HEK293 (cell line): Measurements from ENCODE around the gene EYA2.

Experiments used
- CTCF ChIA-PET: fragments of 350-600 bp; formaldehyde crosslinking; extraction: SDS; loops from one replicate; lab custom pipeline; 2021; ENCODE audit warnings: antibody characterized with exemption; lab: Yijun Ruan, JAX
- POLR2A ChIA-PET: fragments of 300-600 bp; formaldehyde crosslinking; extraction: SDS; loops from one replicate; lab custom pipeline; 2020; ENCODE audit warnings: antibody characterized with exemption, inconsistent platforms; lab: Yijun Ruan, JAX
- H3K27ac ChIP-seq: fragments of 200-500 bp; sonication (Bioruptor generic); 2 replicates; pipeline ENCODE4 v1.5.1; 2014; ENCODE audit warnings: low read depth, low read length, control low read depth, inconsistent platforms; ENCODE audit errors: extremely low read depth
- H3K36me3 ChIP-seq, 2 experiments: fragments of 200-500 bp in 1 of 2; sonication (Bioruptor generic) in 1 of 2; 1 replicate in 1 of 2; 2 replicates in 1 of 2; pipeline ENCODE4 v1.5.1; 2014 to 2017; ENCODE audit warnings: inconsistent platforms in 2 of 2, low read length in 2 of 2; ENCODE audit not compliant: control insufficient read depth in 2 of 2, insufficient read depth in 1 of 2
- H3K4me1 ChIP-seq: fragments of 200-500 bp; sonication (Bioruptor generic); 2 replicates; pipeline ENCODE4 v1.5.1; 2014; ENCODE audit warnings: mild to moderate bottlenecking, low read length, inconsistent platforms; ENCODE audit not compliant: control insufficient read depth, insufficient read depth
- H3K4me3 ChIP-seq: 2 replicates; pipeline ENCODE4 v1.5.1; 2011; ENCODE audit warnings: low read depth, mild to moderate bottlenecking, control low read depth, low read length, moderate library complexity
- H3K9me3 ChIP-seq: fragments of 200-500 bp; sonication (Bioruptor generic); 2 replicates; pipeline ENCODE4 v1.5.1; 2014; ENCODE audit warnings: low read depth, low read length, inconsistent platforms; ENCODE audit not compliant: control insufficient read depth, insufficient read depth
- AEBP2 ChIP-seq: fragments of 450-650 bp; formaldehyde crosslinking; IDR thresholded peaks from 2 replicates; pipeline ENCODE4 v1.5.1; 2016; ENCODE audit warnings: missing biosample characterization, missing genetic modification characterization, borderline replicate concordance
- PRDM6 ChIP-seq: fragments of 450-650 bp; formaldehyde crosslinking; IDR thresholded peaks from 2 replicates; pipeline ENCODE4 v1.5.1; 2017; ENCODE audit warnings: missing biosample characterization, missing genetic modification characterization
- ZNF214 ChIP-seq: fragments of 450-650 bp; formaldehyde crosslinking; IDR thresholded peaks from 2 replicates; pipeline ENCODE4 v1.5.1; 2017; ENCODE audit warnings: missing biosample characterization, mild to moderate bottlenecking, missing genetic modification characterization, borderline replicate concordance
- ZNF302 ChIP-seq: fragments of 450-650 bp; formaldehyde crosslinking; IDR thresholded peaks from 2 replicates; pipeline ENCODE4 v1.5.1; 2016; ENCODE audit warnings: missing biosample characterization, missing genetic modification characterization, low read depth
- ZNF398 ChIP-seq: fragments of 450-650 bp; formaldehyde crosslinking; IDR thresholded peaks from 2 replicates; pipeline ENCODE4 v1.5.1; 2017; ENCODE audit warnings: missing biosample characterization, missing genetic modification characterization
- ZNF600 ChIP-seq: fragments of 450-650 bp; formaldehyde crosslinking; IDR thresholded peaks from 2 replicates; pipeline ENCODE4 v1.5.1; 2016; ENCODE audit warnings: missing biosample characterization, missing genetic modification characterization
- ZNF707 ChIP-seq: fragments of 450-650 bp; formaldehyde crosslinking; IDR thresholded peaks from 2 replicates; pipeline ENCODE4 v1.5.1; 2016; ENCODE audit warnings: missing biosample characterization, missing genetic modification characterization
- ZNF76 ChIP-seq: fragments of 450-650 bp; formaldehyde crosslinking; IDR thresholded peaks from 2 replicates; pipeline ENCODE4; 2016; ENCODE audit warnings: low read depth, missing biosample characterization, missing genetic modification characterization, borderline replicate concordance
- ZNF768 ChIP-seq: fragments of 450-650 bp; formaldehyde crosslinking; IDR thresholded peaks from 2 replicates; pipeline ENCODE4 v1.5.1; 2018; ENCODE audit warnings: missing biosample characterization, mild to moderate bottlenecking, missing genetic modification characterization
- TF ChIP-seq, protein P1 (sequence below): fragments of 450-650 bp; formaldehyde crosslinking; conservative IDR thresholded peaks from 2 replicates; pipeline ENCODE4 v1.5.1; 2016; ENCODE audit warnings: low read depth, missing biosample characterization, missing genetic modification characterization
- TF ChIP-seq, protein P2 (sequence below): fragments of 450-650 bp; formaldehyde crosslinking; IDR thresholded peaks from 2 replicates; pipeline ENCODE4 v1.5.1; 2016; ENCODE audit warnings: missing biosample characterization, missing genetic modification characterization
- TF ChIP-seq, protein P3 (sequence below): fragments of 450-650 bp; formaldehyde crosslinking; IDR thresholded peaks from 2 replicates; pipeline ENCODE4 v1.5.1; 2016; ENCODE audit warnings: missing biosample characterization, missing genetic modification characterization
- TF ChIP-seq, protein P4 (sequence below): fragments of 450-650 bp; formaldehyde crosslinking; IDR thresholded peaks from 2 replicates; pipeline ENCODE4 v1.5.1; 2016; ENCODE audit warnings: missing biosample characterization, missing genetic modification characterization
- TF ChIP-seq, protein P5 (sequence below): fragments of 450-650 bp; formaldehyde crosslinking; IDR thresholded peaks from 2 replicates; pipeline ENCODE4 v1.5.1; 2016; ENCODE audit warnings: missing biosample characterization, missing genetic modification characterization

Gene EYA2

GRCh38 chr20:47225458-47225857 lies 330.8 kb downstream of the EYA2 start (continued):
- TF ChIP-seq, protein P1, sequence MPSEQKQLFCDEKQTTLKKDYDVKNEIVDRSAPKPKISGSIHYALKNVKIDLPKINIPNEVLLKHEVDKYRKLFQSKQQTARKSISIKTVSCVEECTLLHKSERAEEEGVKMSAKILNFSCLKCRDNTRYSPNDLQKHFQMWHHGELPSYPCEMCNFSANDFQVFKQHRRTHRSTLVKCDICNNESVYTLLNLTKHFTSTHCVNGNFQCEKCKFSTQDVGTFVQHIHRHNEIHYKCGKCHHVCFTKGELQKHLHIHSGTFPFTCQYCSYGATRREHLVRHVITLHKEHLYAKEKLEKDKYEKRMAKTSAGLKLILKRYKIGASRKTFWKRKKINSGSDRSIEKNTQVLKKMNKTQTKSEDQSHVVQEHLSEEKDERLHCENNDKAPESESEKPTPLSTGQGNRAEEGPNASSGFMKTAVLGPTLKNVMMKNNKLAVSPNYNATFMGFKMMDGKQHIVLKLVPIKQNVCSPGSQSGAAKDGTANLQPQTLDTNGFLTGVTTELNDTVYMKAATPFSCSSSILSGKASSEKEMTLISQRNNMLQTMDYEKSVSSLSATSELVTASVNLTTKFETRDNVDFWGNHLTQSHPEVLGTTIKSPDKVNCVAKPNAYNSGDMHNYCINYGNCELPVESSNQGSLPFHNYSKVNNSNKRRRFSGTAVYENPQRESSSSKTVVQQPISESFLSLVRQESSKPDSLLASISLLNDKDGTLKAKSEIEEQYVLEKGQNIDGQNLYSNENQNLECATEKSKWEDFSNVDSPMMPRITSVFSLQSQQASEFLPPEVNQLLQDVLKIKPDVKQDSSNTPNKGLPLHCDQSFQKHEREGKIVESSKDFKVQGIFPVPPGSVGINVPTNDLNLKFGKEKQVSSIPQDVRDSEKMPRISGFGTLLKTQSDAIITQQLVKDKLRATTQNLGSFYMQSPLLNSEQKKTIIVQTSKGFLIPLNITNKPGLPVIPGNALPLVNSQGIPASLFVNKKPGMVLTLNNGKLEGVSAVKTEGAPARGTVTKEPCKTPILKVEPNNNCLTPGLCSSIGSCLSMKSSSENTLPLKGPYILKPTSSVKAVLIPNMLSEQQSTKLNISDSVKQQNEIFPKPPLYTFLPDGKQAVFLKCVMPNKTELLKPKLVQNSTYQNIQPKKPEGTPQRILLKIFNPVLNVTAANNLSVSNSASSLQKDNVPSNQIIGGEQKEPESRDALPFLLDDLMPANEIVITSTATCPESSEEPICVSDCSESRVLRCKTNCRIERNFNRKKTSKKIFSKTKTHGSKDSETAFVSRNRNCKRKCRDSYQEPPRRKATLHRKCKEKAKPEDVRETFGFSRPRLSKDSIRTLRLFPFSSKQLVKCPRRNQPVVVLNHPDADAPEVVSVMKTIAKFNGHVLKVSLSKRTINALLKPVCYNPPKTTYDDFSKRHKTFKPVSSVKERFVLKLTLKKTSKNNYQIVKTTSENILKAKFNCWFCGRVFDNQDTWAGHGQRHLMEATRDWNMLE (tag by site-specific recombination) = no peak
- TF ChIP-seq ZNF600 (tag by site-specific recombination) (no peak), ZNF214 (tag by site-specific recombination) (no peak), AEBP2 (tag by site-specific recombination) (no peak), PRDM6 (tag by site-specific recombination) (no peak)

- no peaks in the 10 kb centered on the region for H3K4me1 ChIP-seq
- CTCF ChIA-PET = interaction anchor here (1.8 kb wide), 1 partner anchor 157 kb away, joined by 11 read pairs; no protein-coding TSS in a partner anchor
- peaks cover 35 to 71% of the 10 kb centered on the region in 2 experiments for H3K36me3 ChIP-seq
- POLR2A ChIA-PET = no interaction called here
- H3K9me3 ChIP-seq = no peaks in the 10 kb centered on the region
- H3K27ac ChIP-seq = no peak overlapping the region
- TF ChIP-seq ZNF398 (tag by site-specific recombination) = no peak
- TF ChIP-seq, protein P2, sequence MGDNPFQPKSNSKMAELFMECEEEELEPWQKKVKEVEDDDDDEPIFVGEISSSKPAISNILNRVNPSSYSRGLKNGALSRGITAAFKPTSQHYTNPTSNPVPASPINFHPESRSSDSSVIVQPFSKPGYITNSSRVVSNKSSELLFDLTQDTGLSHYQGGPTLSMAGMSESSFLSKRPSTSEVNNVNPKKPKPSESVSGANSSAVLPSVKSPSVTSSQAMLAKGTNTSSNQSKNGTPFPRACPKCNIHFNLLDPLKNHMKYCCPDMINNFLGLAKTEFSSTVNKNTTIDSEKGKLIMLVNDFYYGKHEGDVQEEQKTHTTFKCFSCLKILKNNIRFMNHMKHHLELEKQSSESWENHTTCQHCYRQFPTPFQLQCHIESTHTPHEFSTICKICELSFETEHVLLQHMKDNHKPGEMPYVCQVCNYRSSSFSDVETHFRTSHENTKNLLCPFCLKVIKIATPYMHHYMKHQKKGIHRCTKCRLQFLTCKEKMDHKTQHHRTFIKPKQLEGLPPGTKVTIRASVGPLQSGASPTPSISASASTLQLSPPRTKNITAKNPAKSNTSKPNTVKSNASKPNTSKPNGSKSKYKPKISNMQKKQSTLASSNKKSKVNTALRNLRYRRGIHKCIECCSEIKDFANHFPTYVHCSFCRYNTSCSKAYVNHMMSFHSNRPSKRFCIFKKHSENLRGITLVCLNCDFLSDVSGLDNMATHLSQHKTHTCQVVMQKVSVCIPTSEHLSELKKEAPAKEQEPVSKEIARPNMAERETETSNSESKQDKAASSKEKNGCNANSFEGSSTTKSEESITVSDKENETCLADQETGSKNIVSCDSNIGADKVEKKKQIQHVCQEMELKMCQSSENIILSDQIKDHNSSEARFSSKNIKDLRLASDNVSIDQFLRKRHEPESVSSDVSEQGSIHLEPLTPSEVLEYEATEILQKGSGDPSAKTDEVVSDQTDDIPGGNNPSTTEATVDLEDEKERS = no peak
- no peak for TF ChIP-seq ZNF302 (tag by site-specific recombination)
- TF ChIP-seq, protein P3, sequence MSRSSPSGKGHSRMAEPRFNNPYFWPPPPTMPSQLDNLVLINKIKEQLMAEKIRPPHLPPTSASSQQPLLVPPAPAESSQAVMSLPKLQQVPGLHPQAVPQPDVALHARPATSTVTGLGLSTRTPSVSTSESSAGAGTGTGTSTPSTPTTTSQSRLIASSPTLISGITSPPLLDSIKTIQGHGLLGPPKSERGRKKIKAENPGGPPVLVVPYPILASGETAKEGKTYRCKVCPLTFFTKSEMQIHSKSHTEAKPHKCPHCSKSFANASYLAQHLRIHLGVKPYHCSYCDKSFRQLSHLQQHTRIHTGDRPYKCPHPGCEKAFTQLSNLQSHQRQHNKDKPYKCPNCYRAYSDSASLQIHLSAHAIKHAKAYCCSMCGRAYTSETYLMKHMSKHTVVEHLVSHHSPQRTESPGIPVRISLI (tag by site-specific recombination) = no peak
- no peak for TF ChIP-seq ZNF707 (tag by site-specific recombination)
- TF ChIP-seq, protein P4, sequence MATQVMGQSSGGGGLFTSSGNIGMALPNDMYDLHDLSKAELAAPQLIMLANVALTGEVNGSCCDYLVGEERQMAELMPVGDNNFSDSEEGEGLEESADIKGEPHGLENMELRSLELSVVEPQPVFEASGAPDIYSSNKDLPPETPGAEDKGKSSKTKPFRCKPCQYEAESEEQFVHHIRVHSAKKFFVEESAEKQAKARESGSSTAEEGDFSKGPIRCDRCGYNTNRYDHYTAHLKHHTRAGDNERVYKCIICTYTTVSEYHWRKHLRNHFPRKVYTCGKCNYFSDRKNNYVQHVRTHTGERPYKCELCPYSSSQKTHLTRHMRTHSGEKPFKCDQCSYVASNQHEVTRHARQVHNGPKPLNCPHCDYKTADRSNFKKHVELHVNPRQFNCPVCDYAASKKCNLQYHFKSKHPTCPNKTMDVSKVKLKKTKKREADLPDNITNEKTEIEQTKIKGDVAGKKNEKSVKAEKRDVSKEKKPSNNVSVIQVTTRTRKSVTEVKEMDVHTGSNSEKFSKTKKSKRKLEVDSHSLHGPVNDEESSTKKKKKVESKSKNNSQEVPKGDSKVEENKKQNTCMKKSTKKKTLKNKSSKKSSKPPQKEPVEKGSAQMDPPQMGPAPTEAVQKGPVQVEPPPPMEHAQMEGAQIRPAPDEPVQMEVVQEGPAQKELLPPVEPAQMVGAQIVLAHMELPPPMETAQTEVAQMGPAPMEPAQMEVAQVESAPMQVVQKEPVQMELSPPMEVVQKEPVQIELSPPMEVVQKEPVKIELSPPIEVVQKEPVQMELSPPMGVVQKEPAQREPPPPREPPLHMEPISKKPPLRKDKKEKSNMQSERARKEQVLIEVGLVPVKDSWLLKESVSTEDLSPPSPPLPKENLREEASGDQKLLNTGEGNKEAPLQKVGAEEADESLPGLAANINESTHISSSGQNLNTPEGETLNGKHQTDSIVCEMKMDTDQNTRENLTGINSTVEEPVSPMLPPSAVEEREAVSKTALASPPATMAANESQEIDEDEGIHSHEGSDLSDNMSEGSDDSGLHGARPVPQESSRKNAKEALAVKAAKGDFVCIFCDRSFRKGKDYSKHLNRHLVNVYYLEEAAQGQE (tag by site-specific recombination) = no peak
- TF ChIP-seq ZNF768 (tag by site-specific recombination) = no peak
- TF ChIP-seq, protein P5, sequence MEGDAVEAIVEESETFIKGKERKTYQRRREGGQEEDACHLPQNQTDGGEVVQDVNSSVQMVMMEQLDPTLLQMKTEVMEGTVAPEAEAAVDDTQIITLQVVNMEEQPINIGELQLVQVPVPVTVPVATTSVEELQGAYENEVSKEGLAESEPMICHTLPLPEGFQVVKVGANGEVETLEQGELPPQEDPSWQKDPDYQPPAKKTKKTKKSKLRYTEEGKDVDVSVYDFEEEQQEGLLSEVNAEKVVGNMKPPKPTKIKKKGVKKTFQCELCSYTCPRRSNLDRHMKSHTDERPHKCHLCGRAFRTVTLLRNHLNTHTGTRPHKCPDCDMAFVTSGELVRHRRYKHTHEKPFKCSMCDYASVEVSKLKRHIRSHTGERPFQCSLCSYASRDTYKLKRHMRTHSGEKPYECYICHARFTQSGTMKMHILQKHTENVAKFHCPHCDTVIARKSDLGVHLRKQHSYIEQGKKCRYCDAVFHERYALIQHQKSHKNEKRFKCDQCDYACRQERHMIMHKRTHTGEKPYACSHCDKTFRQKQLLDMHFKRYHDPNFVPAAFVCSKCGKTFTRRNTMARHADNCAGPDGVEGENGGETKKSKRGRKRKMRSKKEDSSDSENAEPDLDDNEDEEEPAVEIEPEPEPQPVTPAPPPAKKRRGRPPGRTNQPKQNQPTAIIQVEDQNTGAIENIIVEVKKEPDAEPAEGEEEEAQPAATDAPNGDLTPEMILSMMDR (tag by site-specific recombination) = no peak
- no peak for TF ChIP-seq ZNF76 (tag by site-specific recombination)
- TF ChIP-seq, all 188 proteins: peak for 0
- H3K4me3 ChIP-seq = no peak overlapping the region
These were observed 332.5 kb downstream of the EYA2 start for GRCh38 chr20:47227119-47227518.
